Measurements from ENCODE around the gene OSBPL5.
"Not testable (repeated sequence)": the region's sequence is repeated elsewhere in the genome, so short reads cannot be mapped to it uniquely, and the experiment has no call there.

Gene OSBPL5

DNA sequence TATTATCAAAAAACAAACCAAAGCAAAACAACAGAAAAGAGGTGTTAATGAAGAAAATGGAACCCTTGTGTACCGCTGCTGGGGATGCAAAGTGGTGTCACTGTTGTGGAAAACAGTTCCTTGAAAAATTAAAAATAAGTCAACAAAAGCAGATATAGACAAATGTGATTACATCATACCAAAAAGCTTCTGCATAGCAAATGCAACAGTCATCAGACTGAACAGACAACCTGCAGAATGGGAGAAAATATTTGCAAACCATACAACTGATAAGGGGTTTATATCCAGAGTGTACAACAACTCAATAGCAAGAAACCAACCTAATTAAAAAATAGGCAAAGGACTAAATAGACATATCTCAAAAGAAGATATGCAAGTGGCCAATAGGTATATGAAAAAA, 85.0 kb downstream of the OSBPL5 start:
- DNase-seq, result no peak

DNA sequence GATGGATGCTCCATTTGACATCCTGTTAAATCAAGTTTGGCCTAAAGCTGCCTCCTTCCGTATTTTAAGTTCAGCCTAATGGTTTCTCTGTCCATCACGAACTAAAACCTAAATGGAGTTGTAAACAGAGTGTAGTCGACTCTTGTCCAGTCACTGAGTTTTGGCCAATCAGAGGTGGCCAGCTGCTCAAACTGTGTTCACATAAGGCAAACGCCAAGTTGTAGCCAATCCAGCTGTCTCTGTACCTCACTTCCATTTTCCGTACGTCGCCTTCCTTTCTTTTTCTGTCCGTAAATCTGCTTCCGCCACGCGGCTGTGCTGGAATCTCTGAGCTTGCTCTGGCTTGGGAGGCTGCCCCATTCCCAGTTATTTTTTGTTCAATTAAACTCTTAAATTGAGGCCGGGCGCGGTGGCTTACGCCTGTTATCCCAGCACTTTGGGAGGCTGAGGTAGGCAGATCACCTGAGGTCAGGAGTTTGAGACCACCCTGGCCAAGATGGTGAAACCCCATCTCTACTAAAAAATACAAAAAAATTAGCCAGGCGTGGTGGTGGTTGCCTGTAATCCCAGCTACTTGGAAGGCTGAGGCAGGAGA, 87.2 kb downstream of the OSBPL5 start:
- no peak for DNase-seq

DNA sequence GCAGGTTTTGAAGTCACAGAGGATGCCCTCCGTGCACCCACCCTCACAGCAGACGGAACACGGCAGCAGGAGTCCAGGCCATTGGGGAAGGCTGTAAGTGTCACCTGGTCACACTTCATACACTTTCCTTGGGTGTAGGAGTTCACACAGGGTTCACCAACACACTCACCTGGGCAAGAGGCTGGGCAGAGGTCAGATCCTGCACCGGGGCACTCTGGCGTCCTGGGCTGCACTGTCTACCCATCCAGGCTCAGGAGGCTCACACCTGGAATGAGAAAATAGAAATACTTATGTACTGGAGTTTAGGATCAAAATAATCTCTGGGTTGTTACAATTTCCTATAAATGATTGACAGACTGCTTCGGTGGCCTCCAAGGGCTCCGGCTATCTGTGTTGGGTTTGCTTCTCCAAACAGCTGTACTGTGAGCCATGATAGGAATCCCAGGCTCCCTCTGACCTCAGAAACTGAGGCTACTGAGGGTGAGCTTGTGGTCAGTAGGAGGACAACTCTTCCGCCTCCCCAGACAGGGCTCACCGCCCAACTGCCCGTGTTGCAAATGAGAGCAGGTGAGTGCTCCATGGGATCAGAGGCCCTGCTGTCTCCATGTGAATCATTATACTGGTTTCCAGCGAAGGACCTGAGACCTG, 87.8 kb downstream of the OSBPL5 start:
- no peak for DNase-seq

DNA sequence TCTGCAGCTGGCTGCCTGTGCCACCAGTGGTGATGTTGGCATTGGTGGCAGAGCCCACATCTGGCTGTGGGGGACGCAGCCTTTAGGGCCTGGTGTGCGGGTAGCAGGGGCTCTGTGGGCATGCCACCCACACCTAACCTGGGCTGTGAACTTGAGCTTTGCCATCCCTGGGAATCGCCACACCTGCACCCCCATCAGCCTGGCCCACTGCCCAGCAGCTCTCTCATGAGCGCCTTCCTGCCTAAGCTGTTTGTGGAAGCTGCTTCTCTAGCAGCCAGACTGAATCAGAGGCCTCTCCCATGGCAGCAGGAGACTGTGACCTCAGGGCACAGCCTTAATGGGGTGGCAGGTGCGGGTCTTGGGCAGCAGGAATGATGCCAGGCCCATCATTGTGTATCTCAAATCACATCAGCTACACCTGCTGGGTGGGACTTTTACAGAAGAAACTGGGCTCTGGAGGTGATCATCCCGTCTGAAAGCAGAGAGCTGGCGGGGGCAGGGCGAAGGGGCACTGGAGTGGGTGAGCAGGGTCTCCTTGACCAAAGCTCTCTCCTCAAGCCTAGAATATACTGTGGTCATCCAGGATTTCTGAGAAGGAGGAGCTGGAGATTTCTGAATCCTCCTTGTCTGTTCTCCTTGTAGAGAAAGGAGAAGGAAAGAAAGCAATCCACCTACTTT, 90.1 kb downstream of the OSBPL5 start:
- DNase-seq, result no peak

DNA sequence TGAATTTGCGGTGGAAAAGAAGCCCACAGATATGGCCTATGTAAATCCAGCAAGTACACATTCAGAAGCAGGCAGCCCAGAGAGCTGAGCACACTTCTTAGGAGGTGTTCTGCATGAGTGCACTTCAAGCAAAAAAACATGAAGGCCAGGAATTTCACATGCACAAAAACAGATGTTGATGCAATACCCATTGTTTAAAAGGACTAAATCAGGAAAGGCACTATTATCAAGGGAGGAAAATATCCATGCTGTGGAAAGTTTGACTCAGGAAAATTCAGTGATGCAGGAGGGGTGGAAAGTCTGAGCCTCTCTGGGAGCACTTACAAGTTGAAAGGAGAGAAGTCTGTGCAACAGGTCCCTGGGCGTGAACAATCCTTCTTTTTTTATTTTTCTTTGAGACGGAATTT, 92.1 kb downstream of the OSBPL5 start:
- DNase-seq, result no peak

DNA sequence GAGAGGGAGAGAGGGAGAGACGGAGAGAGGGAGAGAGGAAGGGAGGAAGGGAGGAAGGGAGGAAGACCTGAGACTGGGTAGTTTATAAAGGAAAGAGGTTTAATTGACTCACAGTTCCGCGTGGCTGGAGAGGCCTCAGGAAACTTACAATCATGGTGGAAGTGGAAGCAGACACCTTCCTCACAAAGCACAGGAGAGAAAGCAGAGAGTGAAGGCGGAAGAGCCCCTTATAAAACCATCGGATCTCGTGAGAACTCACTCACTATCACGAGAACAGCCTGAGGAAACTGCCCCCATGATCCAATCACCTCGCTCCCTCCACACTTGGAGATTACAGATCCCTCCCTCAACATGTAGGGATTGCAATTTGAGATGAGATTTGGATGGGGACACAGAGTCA, 95.7 kb downstream of the OSBPL5 start:
- no peak for DNase-seq

DNA sequence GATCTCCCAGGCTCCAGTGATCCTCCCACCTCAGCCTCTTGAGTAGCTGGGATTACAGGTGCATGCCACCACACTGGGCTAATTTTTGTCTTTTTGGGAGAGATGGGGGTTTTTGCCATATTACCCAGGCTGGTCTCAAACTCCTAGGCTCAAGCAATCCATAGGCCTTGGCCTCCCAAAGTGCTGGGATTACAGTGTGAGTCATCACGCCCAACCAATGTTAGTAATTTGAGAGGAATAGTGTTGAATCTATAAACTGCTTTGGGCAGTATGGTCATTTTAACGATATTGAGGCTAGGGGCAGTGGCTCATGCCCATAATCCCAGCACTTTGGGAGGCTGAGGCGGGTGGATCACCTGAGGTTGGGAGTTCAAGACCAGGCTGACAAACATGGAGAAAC, 98.8 kb downstream of the OSBPL5 start:
- DNase-seq, result not testable (repeated sequence)

DNA sequence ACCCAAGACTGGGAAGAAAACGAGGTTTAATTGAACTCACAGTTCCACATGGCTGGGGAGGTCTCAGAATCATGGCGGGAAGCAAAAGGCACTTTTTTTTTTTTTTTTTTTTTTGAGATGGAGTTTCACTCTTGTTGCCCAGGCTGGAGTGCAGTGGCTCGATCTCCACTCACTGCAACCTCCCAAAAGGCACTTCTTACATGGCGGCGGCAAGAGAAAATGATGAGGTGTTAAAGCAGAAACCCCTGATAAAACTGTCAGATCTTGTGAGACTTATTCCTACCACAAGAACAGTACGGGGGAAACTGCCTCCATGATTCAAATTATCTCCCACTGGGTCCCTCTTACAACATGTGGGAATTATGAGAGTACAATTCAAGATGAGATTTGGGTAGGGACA, 100.4 kb downstream of the OSBPL5 start:
- DNase-seq, result not testable (repeated sequence)

DNA sequence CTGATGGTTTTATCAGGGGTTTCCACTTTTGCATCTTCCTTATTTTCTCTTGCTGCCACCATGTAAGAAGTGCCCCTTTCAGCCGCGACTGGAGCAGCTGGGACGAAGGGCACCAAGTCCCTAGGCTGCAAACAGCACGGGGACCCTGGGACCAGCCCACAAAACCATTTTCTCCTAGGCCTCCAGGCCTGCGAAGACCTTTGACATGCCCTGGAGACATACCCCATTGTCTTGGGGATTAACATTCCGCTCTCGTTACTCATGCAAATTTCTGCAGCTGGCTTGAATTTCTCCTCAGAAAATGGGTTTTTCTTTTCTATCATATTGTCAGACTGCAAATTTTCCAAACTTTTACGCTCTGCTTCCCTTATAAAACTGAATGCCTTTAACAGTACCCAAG, 101.2 kb downstream of the OSBPL5 start:
- DNase-seq, result not testable (repeated sequence)

DNA sequence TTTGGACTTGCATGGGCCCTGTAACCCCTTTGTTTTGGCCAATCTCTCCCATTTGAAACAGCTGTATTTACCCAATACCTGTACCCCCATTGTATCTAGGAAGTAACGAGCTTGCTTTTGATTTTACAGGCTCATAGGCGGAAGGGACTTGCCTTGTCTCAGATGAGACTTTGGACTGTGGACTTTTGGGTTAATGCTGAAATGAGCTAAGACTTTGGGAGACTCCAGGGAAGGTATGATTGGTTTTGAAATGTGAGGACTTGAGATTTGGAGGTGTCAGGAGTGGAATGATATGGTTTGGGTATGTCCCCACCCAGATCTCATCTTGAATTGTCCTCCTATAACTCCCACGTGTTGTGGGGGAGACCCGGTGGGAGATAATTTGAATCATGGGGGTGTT, 101.7 kb downstream of the OSBPL5 start:
- not testable (repeated sequence) for DNase-seq

DNA sequence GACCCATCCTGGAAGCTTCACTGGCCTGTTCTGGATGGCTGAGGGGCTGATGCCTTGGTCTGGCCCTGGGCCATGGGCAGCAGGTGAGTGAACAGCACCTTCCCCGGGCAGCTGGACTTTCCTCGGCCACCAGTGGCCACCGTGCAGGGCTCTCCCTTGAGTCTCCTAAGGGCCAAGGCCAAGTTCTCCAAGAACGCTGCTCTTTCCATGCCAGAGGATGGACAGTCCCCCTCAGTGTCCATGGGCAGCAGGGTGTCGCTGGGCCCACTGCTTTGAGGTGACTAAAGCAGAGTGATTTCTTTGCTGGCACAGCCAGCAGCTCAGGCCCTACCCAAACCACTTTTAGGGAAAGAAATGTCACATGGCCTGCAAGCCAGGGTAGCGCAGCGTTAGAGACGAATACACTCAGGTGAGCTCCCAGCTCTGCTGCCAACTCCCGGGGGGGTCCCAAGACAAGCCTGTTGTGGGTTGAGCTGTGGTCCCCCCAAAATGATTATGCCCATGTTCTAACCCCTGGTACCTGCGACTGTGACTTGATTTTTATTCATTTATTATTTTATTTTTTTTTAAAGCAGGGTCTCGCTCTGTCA, 104.6 kb downstream of the OSBPL5 start:
- DNase-seq, result no peak

DNA sequence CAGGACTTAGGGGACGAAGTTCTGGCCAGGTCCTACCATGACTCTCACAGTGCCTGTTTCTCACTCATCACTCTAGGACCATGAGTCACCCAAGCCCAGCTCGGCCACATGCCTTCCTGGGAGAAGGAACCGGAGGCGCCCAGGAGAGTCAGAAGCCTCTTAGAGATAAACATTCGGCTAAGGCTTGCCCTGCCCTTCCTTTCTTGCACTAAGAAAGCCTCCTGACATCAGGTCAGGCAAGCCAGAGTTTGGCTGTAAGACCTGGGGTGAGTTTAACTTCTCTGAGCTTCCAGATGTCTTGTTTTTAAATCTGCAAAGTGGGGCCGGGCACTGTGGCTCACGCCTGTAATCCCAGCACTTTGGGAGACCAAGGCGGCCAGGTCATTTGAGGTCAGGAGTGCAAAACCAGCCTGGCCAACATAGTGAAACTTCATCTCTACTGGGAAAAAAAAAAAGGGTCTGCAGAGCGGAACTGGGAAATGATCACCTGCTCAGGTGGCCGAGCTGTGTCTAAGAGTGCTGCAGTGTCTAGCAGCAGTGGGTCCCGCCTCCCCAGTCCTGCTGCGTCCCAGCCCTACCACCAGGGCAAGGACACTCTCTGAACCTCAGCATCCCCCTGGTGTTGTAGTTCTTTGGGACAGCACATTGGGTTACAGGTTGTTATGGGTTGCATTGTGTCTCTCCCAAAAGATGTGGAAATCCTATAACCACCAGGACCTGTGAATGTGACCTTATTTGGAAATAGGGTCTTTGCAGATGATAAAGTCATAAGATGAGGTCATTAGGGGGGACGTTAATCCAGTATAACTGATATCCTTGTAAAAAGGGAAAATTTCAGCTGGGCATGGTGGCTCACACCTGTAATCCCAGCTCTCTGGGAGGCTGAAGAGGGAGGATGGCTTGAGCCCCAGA, 106.1 kb downstream of the OSBPL5 start:
- DNase-seq, result no peak

DNA sequence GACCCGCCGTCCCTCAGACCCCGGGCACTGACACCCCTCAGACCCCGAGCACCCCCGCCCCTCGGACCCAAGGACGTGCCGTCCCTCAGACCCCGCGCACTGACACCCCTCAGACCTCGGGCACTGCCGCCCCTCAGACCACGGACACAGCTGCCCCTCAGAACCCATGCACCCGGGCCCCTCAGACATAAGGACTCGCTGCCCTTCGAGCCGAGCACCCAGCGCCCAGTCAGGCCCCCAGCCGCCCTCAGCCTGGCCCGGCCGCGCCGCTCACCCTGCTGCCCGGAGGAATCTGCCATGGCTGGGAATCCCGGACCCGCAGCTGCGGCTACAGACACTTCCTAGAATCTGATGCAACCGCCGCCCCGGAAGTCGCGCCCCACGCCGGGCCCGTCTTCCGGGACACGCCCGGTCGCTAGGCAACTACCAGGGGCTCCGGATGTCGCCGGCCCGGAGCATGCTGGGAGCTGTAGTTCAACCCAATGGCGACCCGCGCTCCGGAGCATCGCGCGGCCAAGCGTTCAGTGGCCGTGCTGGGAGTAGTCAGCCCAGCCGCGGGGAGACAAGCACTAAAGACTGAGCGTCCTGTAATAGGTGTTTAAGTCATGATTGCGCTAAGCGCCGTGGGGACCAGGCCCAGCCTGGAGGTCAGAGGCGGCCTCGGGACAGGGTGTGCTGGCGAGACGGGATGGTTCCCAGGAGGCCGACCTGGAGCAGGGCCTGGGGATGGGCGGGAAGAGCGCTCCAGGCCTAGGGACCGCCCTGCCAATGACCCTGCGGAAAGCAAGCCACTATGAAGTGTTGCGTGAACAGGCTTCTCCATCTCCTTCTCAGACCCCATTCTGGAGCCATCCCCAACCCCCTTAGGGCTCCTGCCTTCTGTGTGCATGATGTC, 107.8 kb downstream of the OSBPL5 start, which contains the start of gene CARS1:
Gene CARS1, minus strand, starts transcription at position 355 of the 895 bp plus-strand sequence. Its CDS starts 56 bp downstream, at position 299.
- peak; percentile 92 for DNase-seq

DNA sequence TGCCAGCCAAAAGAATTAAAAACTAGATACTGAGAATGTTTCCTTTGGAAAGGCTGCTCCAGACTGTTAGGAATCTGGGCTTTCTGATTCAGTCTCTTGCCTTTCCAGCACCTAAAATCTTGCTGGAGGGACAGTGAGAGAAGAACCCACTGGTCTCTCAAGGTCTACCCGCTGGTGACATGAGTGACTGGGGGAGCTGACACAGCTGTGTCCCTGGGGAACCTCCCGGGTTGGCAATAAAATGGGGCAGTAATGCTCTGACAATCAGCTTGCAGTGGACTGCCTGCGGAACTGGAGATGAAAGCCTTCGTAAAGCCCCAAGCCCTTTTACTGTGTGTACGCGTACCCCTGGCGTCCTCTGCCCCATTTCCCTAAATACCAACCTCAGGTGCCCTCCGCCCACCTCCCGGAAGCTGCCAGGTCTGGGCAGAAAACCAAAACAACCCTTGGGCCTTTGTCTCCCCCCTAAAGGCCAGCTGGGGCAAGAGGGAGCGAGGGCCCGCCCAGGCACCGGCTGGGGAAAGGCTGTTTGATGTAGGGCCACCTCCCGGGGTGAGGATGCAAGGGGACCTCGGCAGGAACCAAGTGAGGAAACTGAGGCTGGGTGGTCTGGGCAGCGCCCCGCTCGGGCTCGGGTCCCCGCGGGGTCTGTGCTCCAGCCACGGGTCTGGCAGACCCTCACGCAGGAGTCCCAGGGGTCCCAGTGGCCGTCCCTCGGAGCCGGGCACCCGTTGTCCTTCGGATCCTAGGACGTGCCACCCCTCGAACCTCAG, 108.6 kb downstream of the OSBPL5 start:
- DNase-seq, result peak; percentile 38

DNA sequence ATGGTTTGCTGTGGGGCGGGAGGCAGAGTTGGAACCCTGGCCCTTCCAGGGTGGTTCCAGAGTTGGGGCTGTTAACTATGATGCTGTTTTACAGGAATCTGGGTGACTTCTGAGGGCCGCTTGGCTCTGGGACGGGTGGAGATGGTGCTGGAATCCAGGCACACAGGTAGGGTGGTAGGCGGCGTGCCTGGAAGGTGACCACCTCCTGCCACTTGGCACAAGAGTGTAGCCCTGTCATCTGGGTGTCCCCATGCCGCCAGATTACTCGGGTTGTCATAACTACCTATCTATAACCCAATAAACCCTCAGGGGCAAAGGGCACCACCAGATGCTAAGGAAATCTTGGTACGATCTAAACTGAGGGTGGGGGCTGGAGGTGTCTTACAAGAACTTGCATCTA, 109.2 kb downstream of the OSBPL5 start:
- DNase-seq, result no peak

DNA sequence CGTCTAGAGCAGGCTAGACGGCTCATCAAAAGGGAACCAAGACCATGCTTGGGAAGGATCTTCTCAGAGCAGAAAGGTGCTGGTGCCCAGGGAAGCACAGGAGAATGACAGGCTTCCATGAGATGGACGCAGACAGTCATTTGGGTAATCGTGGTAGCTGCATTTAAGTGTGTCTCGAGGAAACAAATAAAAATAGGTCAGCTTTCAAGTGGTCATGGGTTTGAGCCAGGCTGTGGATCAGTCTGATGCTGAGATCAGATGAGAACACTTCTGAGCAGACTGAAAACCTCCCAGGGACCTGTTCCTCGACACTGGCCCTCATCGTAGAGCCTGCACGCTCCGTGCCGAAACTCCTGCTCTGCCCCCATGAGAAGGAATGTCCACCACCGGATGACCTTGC, 112.5 kb downstream of the OSBPL5 start:
- DNase-seq, result no peak

DNA sequence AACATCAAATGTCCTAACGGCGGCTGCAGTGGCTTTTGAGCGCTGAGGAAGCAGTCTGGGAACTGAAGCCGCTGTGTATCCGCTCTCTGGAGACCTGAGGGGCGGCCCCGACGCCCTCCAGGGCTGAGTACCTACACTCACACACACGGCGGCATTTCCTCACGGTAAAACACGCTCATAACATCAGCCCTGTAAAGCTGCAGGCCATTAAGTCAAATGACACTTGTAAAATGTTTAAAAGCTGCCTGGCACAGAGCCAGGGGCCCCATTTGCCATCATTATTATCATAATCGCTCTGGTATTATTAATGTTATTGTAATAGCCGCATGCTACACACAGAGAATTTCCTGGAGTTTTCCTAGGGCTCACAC, 113.0 kb downstream of the OSBPL5 start:
- DNase-seq, result no peak

DNA sequence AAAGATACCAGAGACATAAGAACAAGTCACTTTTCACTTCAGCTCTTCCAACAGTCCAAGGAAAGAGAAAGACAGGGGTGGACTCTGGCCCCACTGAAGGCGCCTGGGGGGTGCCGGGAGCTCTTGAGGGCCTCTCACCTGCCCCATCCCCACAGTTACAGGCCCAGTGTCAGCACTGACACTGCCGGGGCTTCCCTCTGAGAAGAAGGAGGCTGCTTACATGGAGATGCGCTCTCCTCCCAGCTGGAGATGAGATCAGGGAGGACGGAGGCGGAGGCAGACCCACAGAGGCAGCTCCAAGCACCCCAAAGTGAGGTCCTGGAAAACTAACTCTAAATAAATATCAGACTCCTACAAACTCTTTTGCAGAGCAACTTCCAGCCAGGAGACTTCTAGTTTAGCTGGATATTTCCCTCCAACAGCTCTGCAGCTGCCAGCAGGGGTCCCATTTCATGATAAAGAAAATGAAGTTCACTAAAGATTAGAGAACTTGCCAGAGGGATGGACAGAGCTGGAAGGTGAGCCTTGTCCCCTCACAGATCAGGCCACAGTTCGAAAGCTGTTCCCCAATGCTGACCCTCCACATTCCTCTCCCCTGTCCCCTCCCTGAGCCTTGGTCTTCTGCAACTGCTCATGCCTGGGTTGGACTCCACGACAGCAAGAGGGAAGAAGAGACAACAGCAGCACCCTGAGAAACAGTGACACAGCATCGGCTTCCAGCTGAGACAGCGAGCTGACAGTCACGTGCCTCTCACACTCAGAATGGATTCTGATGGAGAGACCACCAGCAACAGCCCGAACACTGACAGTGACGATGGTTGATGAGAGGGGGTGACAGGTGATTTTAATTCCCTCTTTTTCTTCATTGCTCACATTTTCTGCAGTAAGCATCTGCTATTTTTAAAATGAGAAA, 113.7 kb downstream of the OSBPL5 start:
- DNase-seq, result no peak

DNA sequence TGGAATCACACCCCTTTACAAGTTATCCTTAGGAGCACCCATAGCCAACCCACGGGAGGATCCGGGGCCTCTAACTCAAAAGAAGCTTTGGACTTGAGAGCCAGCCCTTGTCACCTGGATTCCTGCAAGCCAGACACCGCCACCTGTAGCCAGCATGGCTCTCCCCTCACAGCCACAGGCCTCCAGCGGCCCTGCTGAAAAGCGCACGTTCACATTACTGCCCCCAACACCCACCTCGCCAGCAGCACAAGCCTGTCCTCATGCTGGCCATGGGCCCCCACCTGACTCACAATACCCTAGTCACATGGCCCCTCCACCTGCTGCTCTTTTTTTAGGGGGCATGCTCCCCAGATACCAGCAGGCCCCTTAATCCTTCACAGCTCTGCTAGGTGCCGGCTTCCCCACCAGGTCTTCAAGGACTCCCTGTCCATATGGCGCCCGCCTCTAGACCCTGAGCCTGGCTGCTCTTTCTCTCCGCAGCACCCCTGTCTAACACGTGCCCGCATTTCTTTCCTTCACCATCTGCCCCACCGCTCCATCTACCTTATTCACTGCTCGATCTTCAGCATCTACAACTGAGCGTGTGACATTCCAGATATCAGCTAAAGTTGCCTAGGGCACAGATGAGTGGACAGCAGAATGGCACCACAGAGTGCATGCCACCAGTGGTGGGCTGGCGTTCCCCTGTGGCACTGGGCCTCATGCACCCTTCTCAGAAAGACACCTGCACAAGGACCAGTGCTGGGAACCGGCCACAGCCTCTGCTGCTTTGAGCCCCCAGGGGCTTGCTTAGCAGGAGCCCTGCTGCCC, 114.5 kb downstream of the OSBPL5 start:
- DNase-seq, result no peak
